HepG2 (cell line): ENCODE measurements around the gene CFAP99.

Source experiments
- POLR2AphosphoS5 ChIP-seq: IDR thresholded peaks from 2 replicates; pipeline ENCODE4 v1.6.1; 2012; ENCODE audit warnings: low read depth, low read length
- SIN3A ChIP-seq: IDR thresholded peaks from 2 replicates; pipeline ENCODE4 v1.6.1; 2011; ENCODE audit warnings: low read depth, mild to moderate bottlenecking, control low read depth, low read length, borderline replicate concordance

DNA sequence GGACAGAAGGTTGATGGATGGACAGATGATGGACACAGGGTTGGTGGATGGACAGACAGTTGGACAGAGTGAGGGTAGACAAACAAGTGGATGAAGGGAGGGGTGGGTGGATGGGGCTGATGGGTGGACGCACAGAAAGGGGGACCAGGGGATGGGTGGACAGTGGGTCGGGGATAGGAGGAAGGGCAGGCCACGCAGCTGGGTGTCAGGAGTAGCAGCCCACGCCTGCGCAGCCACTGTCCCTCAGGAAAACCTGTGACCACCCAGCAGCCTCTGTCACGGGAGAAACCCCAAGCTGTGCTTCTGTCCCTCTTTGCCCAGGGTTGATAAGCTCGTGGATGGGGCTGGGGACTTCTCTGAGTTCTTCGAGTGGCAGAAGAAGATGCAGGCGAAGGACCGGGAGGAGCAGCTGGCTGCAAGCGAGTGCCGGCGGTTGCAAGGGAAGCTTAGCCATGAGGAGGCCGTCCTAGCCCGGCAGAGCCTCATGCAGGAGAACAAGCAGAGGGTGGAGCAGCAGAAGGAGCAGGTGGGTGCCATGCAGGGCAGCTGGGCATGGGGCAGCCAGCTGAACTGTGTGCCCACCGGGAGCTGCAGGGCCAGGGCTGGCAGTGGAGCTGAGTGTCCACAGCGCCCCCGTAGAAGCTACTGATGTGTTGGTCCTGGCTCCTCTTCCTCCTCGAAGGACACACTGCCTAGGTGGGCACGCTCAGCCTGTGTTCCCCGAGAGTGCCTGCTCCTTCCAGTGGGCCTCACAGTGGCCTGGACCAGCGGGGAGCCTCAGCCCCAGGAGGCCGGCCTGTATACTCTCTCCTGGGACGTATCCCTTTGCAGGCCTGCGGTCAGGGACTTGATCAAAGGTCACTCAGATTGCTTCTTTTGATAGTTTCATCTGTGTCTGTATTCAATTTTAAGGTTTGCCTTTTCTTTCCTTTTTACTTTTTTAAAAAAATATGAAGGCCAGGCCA is 33.3 kb downstream of the CFAP99 start:
- TF ChIP-seq SIN3A = no peak
- no peak for TF ChIP-seq POLR2AphosphoS5
